Tibial artery (tissue), 4 donors: ENCODE data around the gene AHI1.

Experiments used
- DNase-seq, 2 donors: peaks; one replicate each; pipeline ENCODE4 v3.0.0-alpha.2; 2019
- H3K27ac ChIP-seq, 2 donors: fragments of 200-600 bp; sonication (generic) in 1 of 2; 1 replicate in 1 of 2; 2 replicates in 1 of 2; pipeline ENCODE4 v1.5.1; 2018 to 2019; ENCODE audit warnings: mild to moderate bottlenecking in 1 of 2
- H3K27me3 ChIP-seq, 2 donors: fragments of 200-600 bp; sonication (generic) in 1 of 2; one replicate each; pipeline versions ENCODE4 v1.5.1 to v1.6.0; 2016 to 2019
- H3K36me3 ChIP-seq, 3 donors: fragments of 200-600 bp; sonication (generic) in 2 of 3; one replicate each; pipeline ENCODE4 v1.5.1; 2016 to 2019; ENCODE audit warnings: mild to moderate bottlenecking in 2 of 3
- H3K4me1 ChIP-seq, 4 donors: fragments of 200-600 bp; sonication (generic) in 2 of 4; 1 replicate in 3 of 4; 2 replicates in 1 of 4; pipeline ENCODE4 v1.5.1; 2016 to 2019
- H3K4me3 ChIP-seq, 2 donors: fragments of 200-600 bp; sonication (generic) in 1 of 2; 1 replicate in 1 of 2; 2 replicates in 1 of 2; pipeline ENCODE4 v1.5.1; 2018 to 2019; ENCODE audit warnings: mild to moderate bottlenecking in 2 of 2
- H3K9me3 ChIP-seq, 3 donors: fragments of 200-600 bp; sonication (generic) in 1 of 3; one replicate each; pipeline ENCODE4 v1.5.1; 2016 to 2019
- CTCF ChIP-seq, 2 experiments: fragments of 200-600 bp in 1 of 2; fragments of 450-650 bp in 1 of 2; IDR thresholded peaks; one replicate each; pipeline ENCODE4 v1.5.1; 2017 to 2019; ENCODE audit warnings: antibody characterized with exemption in 2 of 2, mild to moderate bottlenecking in 1 of 2, moderate library complexity in 1 of 2
- intact Hi-C: fragments of 100-400 bp; cut with DNase I; formaldehyde crosslinking; loops from one replicate; pipeline ENCODE4 v1.15.0; 2023; ENCODE audit warnings: low total_unique reads

The AHI1 gene

DNA sequence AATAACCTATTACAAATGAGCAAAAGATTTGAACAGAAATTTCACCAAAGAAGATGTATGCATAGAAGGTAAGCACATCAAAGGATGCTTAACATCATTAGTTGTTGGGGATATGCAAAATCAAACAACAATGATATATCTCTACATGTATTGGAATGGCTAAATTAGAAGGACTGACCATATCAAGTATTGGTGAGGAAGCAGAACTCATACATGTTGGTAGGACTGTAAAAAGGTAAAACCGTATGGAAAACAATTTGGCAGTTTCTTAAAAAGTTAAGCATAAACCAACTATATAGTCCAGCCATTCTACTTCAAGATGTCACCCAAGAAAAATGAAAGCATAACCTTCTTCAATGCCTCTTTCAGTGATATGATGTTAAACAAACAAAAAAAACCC is 202.5 kb downstream of the AHI1 start:
- no peak for TF ChIP-seq CTCF (IDR thresholded peaks at IDR 0.05)
- no peaks in the 10 kb centered on the region for H3K27me3 ChIP-seq
- DNase-seq: no peak
- intact Hi-C loops: no loop called here
- H3K4me3 ChIP-seq: no peak overlapping the region
- H3K27ac ChIP-seq: no peak overlapping the region
- H3K4me1 ChIP-seq: no peaks in the 10 kb centered on the region
- H3K36me3 ChIP-seq: peaks cover 10 to 23% (median 15%) of the 10 kb centered on the region in 3 donors
- H3K9me3 ChIP-seq: no peaks in the 10 kb centered on the region

DNA sequence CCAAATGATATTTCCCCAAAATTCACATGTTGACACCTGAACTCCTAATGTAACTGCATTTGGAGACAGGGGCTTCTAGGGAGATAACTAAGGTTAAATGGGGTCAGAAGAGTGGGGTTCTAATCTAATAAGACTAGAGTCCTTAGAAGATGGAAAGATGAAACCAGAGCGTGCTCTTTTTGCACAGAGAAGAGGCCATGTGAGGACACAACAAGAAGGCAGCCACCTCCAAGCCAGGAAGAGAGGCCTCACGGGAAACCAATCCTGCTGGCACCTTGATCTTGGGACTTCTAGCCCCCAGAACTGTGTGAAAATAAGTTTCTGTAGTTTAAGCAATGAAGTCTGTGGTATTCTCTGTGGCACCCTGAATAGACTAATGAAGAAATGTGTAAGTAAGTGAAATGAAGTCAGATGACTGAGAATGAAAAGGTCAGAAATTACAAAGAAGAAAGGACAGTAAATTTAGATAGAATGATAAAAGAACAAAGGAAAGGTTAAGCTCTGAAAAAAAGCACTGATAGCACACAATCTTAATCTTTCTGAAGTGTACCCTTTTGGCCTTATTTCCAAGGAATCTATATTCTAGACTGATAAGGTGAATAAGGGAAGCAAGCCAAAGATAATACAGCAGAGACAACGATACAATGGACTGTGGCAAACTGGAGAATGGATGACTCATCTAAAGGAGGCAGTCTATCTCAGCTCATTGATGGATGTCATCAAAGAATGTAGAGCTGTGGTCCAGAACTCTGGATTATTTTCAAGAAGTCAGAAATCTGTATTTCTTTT is 206.1 kb downstream of the AHI1 start:
- Histone ChIP-seq H3K27ac (no peak overlapping the region), H3K27me3 (no peaks in the 10 kb centered on the region), H3K9me3 (no peaks in the 10 kb centered on the region), H3K4me3 (no peak overlapping the region), H3K36me3 (peaks cover 21 to 34% (median 28%) of the 10 kb centered on the region in 3 donors), H3K4me1 (no peaks in the 10 kb centered on the region)
- intact Hi-C loops: no loop called here
- no peak for DNase-seq
- no peak for TF ChIP-seq CTCF (IDR thresholded peaks at IDR 0.05)

GRCh38 chr6:135289816-135290215 is 207.7 kb downstream of the AHI1 start:
- Histone ChIP-seq H3K36me3 (peaks cover 19 to 26% (median 21%) of the 10 kb centered on the region in 3 donors), H3K4me3 (no peak overlapping the region), H3K9me3 (no peaks in the 10 kb centered on the region), H3K4me1 (no peaks in the 10 kb centered on the region), H3K27ac (no peak overlapping the region), H3K27me3 (no peaks in the 10 kb centered on the region)
- DNase-seq: no peak
- no peak for TF ChIP-seq CTCF (IDR thresholded peaks at IDR 0.05)
- intact Hi-C loops: no loop called here

DNA sequence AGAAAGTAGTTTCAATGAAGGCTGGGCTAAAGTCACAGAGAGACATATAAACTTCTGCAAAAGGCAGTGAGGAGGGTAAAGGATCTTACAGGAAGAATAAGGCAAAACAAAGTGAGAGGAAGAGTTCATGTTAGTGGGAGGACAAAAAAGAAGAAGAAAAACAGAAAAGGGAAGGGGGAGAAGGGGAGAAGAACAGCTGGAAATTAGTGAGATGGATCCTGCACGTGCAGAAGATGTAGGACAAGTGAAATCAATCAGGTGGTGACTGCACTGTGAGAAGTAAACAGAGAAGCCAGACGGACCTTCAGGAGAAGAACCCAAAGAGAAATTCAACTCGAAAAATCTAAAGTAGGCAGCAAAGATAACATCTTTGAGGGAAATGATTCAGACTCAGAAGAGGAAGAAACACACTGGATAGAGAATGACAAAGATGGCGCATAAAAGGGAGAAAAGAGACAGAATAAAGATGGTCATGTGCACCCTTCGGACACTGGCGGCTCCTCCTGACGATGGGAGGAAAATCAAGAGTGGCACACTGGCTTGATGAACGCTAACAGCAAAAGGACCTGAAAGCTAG is 210.5 kb downstream of the AHI1 start:
- H3K9me3 ChIP-seq: no peaks in the 10 kb centered on the region
- H3K27ac ChIP-seq: no peak overlapping the region
- H3K4me1 ChIP-seq: no peaks in the 10 kb centered on the region
- H3K27me3 ChIP-seq: no peaks in the 10 kb centered on the region
- TF ChIP-seq CTCF (IDR thresholded peaks at IDR 0.05): no peak
- intact Hi-C loops: no loop called here
- DNase-seq: no peak
- no peak overlapping the region for H3K4me3 ChIP-seq
- peaks cover 15 to 29% (median 19%) of the 10 kb centered on the region in 3 donors for H3K36me3 ChIP-seq

GRCh38 chr6:135285165-135285564 is 212.4 kb downstream of the AHI1 start:
- Histone ChIP-seq H3K36me3 (peaks cover 12 to 26% (median 19%) of the 10 kb centered on the region in 3 donors), H3K27me3 (no peaks in the 10 kb centered on the region), H3K9me3 (no peaks in the 10 kb centered on the region), H3K4me1 (no peaks in the 10 kb centered on the region), H3K27ac (no peak overlapping the region), H3K4me3 (no peak overlapping the region)
- DNase-seq: no peak
- intact Hi-C loops: no loop called here
- no peak for TF ChIP-seq CTCF (IDR thresholded peaks at IDR 0.05)
